Brain pericyte (primary cell): ENCODE results near the gene PODN.

ENCODE experiments used
- DNase-seq: peaks from one replicate; pipeline ENCODE4 v3.0.0-alpha.2; 2012; ENCODE audit warnings: low read depth, low spot score

PODN gene

GRCh38 chr1:53061859-53062707 lies at the start of gene PODN:
TSS of gene PODN (plus strand) at chr1:53062213. CDS start at chr1:53069856, 7,643 bp downstream.
- no peak for DNase-seq

- DNase-seq = peak; percentile 49
These were observed 47.1 kb upstream of the PODN start for GRCh38 chr1:53014791-53015507.

GRCh38 chr1:53015508-53015860 lies 46.5 kb upstream of the PODN start:
- DNase-seq = no peak

- DNase-seq = no peak
These were observed 45.3 kb upstream of the PODN start for GRCh38 chr1:53016705-53017104.

GRCh38 chr1:53020588-53020987 lies 41.4 kb upstream of the PODN start:
- no peak for DNase-seq

- DNase-seq = no peak
These were observed 39.8 kb upstream of the PODN start for GRCh38 chr1:53022179-53022578.

GRCh38 chr1:53023546-53023945 lies 38.5 kb upstream of the PODN start:
- no peak for DNase-seq

- DNase-seq = no peak
These were observed 37.9 kb upstream of the PODN start for GRCh38 chr1:53024117-53024516.

- no peak for DNase-seq
These were observed 36.8 kb upstream of the PODN start for GRCh38 chr1:53025034-53025768.

GRCh38 chr1:53025769-53026112 lies 36.3 kb upstream of the PODN start:
- DNase-seq = no peak

GRCh38 chr1:53026254-53026653 lies 35.8 kb upstream of the PODN start:
- DNase-seq = no peak

GRCh38 chr1:53031732-53032131 lies 30.3 kb upstream of the PODN start:
- DNase-seq = no peak

- DNase-seq = no peak
These were observed 24.9 kb upstream of the PODN start for GRCh38 chr1:53037159-53037558.

GRCh38 chr1:53038566-53038965 lies 23.4 kb upstream of the PODN start:
- no peak for DNase-seq

GRCh38 chr1:53043271-53043670 lies 18.7 kb upstream of the PODN start:
- DNase-seq = no peak

- no peak for DNase-seq
These were observed 17.1 kb upstream of the PODN start for GRCh38 chr1:53044926-53045325.

GRCh38 chr1:53046930-53047329 lies 15.1 kb upstream of the PODN start:
- peak; percentile 47 for DNase-seq

- no peak for DNase-seq
These were observed 14.0 kb upstream of the PODN start for GRCh38 chr1:53047737-53048736.

- no peak for DNase-seq
These were observed 12.9 kb upstream of the PODN start for GRCh38 chr1:53048960-53049573.

- no peak for DNase-seq
These were observed 12.4 kb upstream of the PODN start for GRCh38 chr1:53049574-53049967.

GRCh38 chr1:53050310-53050709 lies 11.7 kb upstream of the PODN start:
- no peak for DNase-seq
